Heart left ventricle (tissue), 16 donors: ENCODE data around the gene PCGF3. TPM values are rescaled to one million over a fixed set of nuclear protein-coding genes. Genes with fewer than 3 reads are reported as not detected.
"Not testable (repeated sequence)": the region's sequence is repeated elsewhere in the genome, so short reads cannot be mapped to it uniquely, and the experiment has no call there.

Source experiments
- ATAC-seq, 4 donors: fragments of 200-7000 bp; cut with Tn5 transposase; one replicate each; pipeline ENCODE4 v1.9.1; 2020 to 2022; ENCODE audit warnings: moderate library complexity in 4 of 4, mild to moderate bottlenecking in 3 of 4, moderate number of reproducible peaks in 1 of 4
- DNase-seq, 5 donors: peaks; one replicate each; pipeline ENCODE4 v3.0.0-alpha.2; 2020
- H3K27ac ChIP-seq, 12 donors: fragments of 200-600 bp; sonication (generic) in 4 of 12; one replicate each; pipeline versions ENCODE4 v1.5.0 to v1.8.0; 2016 to 2022; ENCODE audit warnings: mild to moderate bottlenecking in 2 of 12
- H3K27me3 ChIP-seq, 9 donors: fragments of 200-600 bp; sonication (generic) in 2 of 9; one replicate each; pipeline versions ENCODE4 v1.5.1 to v1.8.0; 2016 to 2022; ENCODE audit warnings: mild to moderate bottlenecking in 3 of 9
- H3K36me3 ChIP-seq, 9 donors: fragments of 200-600 bp; sonication (generic) in 2 of 9; one replicate each; pipeline versions ENCODE4 v1.5.0 to v1.8.0; 2018 to 2022; ENCODE audit warnings: mild to moderate bottlenecking in 2 of 9
- H3K4me1 ChIP-seq, 12 donors: fragments of 200-600 bp; sonication (generic) in 4 of 12; one replicate each; pipeline versions ENCODE4 v1.5.0 to v1.8.0; 2016 to 2022; ENCODE audit warnings: mild to moderate bottlenecking in 3 of 12
- H3K4me3 ChIP-seq, 12 donors: fragments of 200-600 bp; sonication (generic) in 4 of 12; one replicate each; pipeline versions ENCODE4 v1.5.0 to v1.8.0; 2017 to 2022; ENCODE audit warnings: mild to moderate bottlenecking in 9 of 12, moderate library complexity in 4 of 12
- H3K9me3 ChIP-seq, 12 donors: fragments of 200-600 bp; sonication (generic) in 4 of 12; one replicate each; pipeline versions ENCODE4 v1.5.0 to v1.8.0; 2016 to 2022; ENCODE audit warnings: mild to moderate bottlenecking in 1 of 12
- POLR2A ChIP-seq, 2 donors: fragments of 450-650 bp; IDR thresholded peaks; one replicate each; pipeline ENCODE4 v1.6.1; 2017; ENCODE audit warnings: antibody characterized with exemption in 2 of 2, mild to moderate bottlenecking in 2 of 2, moderate library complexity in 2 of 2
- WGBS, 4 donors: extraction: QIAGEN DNeasy Blood & Tissue Kit in 2 of 4; methylation state at CpG; one replicate each; pipeline versions ENCODE4 v1.1.5 to v1.1.7; 2013 to 2018; 5-methylcytosine and 5-hydroxymethylcytosine counted together
- intact Hi-C, 10 donors: fragments of 100-400 bp; cut with DNase I; formaldehyde crosslinking; loops; one replicate each; pipeline versions ENCODE4 v1.11.1 to v1.14.2; 2022
- polyA plus RNA-seq, 2 donors: library from polyadenylated mRNA; stranded (reverse); fragments of 200-250 nt; gene quantifications; one replicate each; pipeline ENCODE4 v1.2.3, GENCODE V29; 2013
- total RNA-seq, 9 donors: library from RNA; depleted of rRNA in 2 of 9; stranded (reverse); fragments of >200 nt in 2 of 9; fragmentation: NEBNext Ultra II Directional in 3 of 9; extraction: Animal tissue kit (Norgen Biotek cat#: 25700) in 3 of 9; gene quantifications; one replicate each; pipeline versions ENCODE4 v1.1.0 to v1.2.4, GENCODE V29; 2016 to 2023
- TF ChIP-seq, protein P1 (sequence below), 12 donors: fragments of 200-600 bp; sonication (generic) in 4 of 12; IDR thresholded peaks; one replicate each; pipeline versions ENCODE4 v1.5.0 to v1.8.0; 2018 to 2022; ENCODE audit warnings: antibody characterized with exemption in 12 of 12, mild to moderate bottlenecking in 5 of 12
- donor health status: ischemic (EF 13 %, LVEDD 7.1; RV severe dilation, severe dysfunction).
- donor health status: healthy with polysubstance abuse.
- donor health status: DM: no; HTN: yes; CAD: no.
- donor health status: DM: no; HTN: no; CAD: no.
- donor health status: ischemic (EF 25% LVEDD 6.9; RV normal size, moderate dysfunction).
- donor health status: ischemic (EF 25% LVEDD 5.7; RV mildly dilated, moderate dysfunction).
- donor health status: healthy.
- donor health status: DM: yes; HTN: yes; CAD: no.
- donor health status: ischemic (EF 35%, LVEDD 5.7; RV mildly dilated, moderate dysfunction).
- donor health status: nonischemic (EF 11% LVEDD 7.7; RV severe dilation, severe dysfunction).
- donor health status: DM: yes; HTN: yes; CAD: no.
- donor health status: PGD.
- donor health status: ischemic (EF 29% LVEDD 5.4; RV normal size, mild dysfunction).
- donor health status: nonischemic (EF 23%, LVEDD 6.1; RV moderate dilation, normal function).

PCGF3 gene
- total and polyA plus RNA-seq, 11 donors: 16.2 to 45.7 (median 22.5) TPM

DNA sequence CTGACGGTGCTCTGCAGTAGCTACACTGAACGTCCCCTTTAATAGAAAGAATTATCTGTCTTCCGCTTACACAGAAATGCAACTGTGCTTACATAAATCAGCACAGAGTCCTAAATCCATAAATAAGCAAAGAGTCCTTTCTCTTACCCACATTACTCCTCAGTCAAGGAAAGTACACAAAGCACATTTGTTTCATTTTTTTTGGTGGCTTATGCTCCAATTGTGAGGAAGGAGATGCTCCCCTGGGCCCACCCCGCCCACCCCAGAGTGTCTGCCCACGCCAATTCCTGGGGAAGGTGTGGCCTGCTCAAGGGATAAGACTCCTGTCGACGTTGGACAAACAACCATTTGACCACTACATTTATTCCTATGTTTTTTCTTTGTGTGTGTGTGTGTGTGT lies 66.5 kb downstream of the PCGF3 start:
- H3K4me1 ChIP-seq: peaks cover 0 to 64% (median 29%) of the 10 kb centered on the region in 12 donors
- H3K27me3 ChIP-seq: no peaks in the 10 kb centered on the region
- H3K4me3 ChIP-seq: no peak overlapping the region
- no peaks in the 10 kb centered on the region for H3K9me3 ChIP-seq
- ATAC-seq (peak; percentile 42 to 68 (median 44)), DNase-seq (peak in 2 of 5 donors; percentile 24 to 26)
- H3K36me3 ChIP-seq: peaks cover 0 to 81% (median 52%) of the 10 kb centered on the region in 9 donors
- TF ChIP-seq, protein P1, sequence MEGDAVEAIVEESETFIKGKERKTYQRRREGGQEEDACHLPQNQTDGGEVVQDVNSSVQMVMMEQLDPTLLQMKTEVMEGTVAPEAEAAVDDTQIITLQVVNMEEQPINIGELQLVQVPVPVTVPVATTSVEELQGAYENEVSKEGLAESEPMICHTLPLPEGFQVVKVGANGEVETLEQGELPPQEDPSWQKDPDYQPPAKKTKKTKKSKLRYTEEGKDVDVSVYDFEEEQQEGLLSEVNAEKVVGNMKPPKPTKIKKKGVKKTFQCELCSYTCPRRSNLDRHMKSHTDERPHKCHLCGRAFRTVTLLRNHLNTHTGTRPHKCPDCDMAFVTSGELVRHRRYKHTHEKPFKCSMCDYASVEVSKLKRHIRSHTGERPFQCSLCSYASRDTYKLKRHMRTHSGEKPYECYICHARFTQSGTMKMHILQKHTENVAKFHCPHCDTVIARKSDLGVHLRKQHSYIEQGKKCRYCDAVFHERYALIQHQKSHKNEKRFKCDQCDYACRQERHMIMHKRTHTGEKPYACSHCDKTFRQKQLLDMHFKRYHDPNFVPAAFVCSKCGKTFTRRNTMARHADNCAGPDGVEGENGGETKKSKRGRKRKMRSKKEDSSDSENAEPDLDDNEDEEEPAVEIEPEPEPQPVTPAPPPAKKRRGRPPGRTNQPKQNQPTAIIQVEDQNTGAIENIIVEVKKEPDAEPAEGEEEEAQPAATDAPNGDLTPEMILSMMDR (IDR thresholded peaks at IDR 0.05): no peak
- no peak for TF ChIP-seq POLR2A (IDR thresholded peaks at IDR 0.05)
- H3K27ac ChIP-seq: peak overlapping the region in 9 of 12 donors; percentile 17 to 60 (median 53)
- intact Hi-C loops: no loop called here
- 23 to 39% (median 32%) methylated on average over 7 of the region's 7 CpGs for WGBS, 4 donors

DNA sequence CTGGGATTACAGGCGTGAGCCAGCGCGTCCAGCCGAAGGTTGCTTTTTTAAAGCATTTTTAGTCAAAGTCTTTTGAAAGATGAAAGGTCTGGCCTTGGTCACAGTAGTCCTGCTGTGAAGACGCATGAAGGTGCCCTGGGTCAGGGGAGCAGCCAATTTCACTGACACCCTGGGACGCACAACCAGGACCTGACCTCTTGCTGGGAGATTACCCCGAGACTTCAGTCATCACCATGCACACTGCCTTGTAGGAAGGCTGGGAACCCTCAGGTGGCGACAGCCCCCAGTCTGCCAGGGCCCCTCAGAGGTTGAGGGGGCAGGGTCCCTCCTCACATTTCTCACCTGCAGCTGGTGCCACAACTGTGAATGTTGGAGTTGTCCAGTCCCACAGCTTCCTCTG lies 67.1 kb downstream of the PCGF3 start:
- Histone ChIP-seq H3K36me3 (peaks cover 0 to 81% (median 52%) of the 10 kb centered on the region in 9 donors), H3K27ac (peak overlapping the region in 10 of 12 donors; percentile 16 to 70 (median 48)), H3K27me3 (no peaks in the 10 kb centered on the region), H3K9me3 (no peaks in the 10 kb centered on the region), H3K4me3 (no peak overlapping the region), H3K4me1 (peaks cover 0 to 63% (median 32%) of the 10 kb centered on the region in 12 donors)
- DNase-seq (peak in 2 of 5 donors; percentile 12 to 30), ATAC-seq (peak in 3 of 4 donors; percentile 7 to 22 (median 9))
- WGBS, 4 donors: 82 to 89% (median 84%) methylated on average over 6 to 8 of the region's 8 CpGs
- TF ChIP-seq POLR2A (IDR thresholded peaks at IDR 0.05): no peak
- TF ChIP-seq, protein P1 (IDR thresholded peaks at IDR 0.05): no peak
- intact Hi-C loops: no loop called here

DNA sequence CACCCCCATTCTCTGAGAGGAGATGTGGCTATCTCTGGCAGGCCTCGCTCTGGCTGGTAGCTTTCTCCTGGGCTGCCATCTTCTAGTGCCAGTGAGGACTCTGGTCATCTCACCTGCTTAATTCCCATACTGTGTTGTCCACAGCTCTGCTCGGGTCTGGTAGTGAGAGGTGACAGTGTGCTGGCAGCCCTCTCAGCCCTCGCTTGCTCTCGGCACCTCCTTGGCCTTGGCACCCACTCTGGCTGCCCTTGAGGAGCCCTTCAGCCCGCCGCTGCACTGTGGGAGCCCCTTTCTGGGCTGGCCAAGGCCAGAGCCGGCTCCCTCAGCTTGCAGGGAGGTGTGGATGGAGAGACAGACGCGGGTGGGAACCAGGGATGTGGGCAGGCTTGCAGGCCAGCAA lies 67.6 kb downstream of the PCGF3 start:
- Histone ChIP-seq H3K4me1 (peaks cover 0 to 67% (median 32%) of the 10 kb centered on the region in 12 donors), H3K4me3 (no peak overlapping the region), H3K36me3 (peaks cover 0 to 81% (median 52%) of the 10 kb centered on the region in 9 donors), H3K9me3 (no peaks in the 10 kb centered on the region), H3K27ac (peak overlapping the region in 9 of 12 donors; percentile 34 to 70 (median 49)), H3K27me3 (no peaks in the 10 kb centered on the region)
- intact Hi-C loops: no loop called here
- 41 to 52% (median 47%) methylated on average over 8 to 9 of the region's 9 CpGs for WGBS, 4 donors
- ATAC-seq: peak in 3 of 4 donors; percentile 32 to 59 (median 58)
- peak in 3 of 5 donors; percentile 60 to 74 (median 64) for DNase-seq
- TF ChIP-seq POLR2A (IDR thresholded peaks at IDR 0.05): no peak
- TF ChIP-seq, protein P1 (IDR thresholded peaks at IDR 0.05): no peak

DNA sequence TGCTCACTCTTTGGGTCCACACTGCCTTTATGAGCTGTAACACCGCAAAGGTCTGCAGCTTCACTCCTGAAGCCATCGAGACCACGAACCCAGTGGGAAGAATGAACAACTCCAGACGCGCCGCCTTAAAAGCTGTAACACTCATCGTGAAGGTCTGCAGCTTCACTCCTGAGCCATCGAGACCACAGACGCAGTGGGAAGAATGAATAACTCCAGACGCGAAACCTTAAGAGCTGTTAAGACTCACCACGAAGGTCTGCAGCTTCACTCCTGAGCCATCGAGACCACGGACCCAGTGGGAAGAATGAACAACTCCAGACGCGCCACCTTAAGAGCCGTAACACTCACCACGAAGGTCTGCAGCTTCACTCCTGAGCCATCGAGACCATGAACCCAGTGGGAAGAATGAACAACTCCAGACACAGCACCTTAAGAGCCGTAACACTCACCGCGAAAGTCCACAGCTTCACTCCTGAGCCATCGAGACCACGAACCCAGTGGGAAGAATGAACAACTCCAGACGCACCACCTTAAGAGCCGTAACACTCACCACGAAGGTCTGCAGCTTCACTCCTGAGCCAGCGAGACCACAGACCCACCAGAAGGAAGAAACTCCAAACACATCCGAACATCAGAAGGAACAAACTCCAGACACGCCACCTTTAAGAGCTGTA lies 68.9 kb downstream of the PCGF3 start:
- H3K27ac ChIP-seq, intact Hi-C loops, H3K9me3 ChIP-seq, H3K27me3 ChIP-seq, H3K4me3 ChIP-seq, ATAC-seq: not testable (repeated sequence)
- peaks cover 0 to 81% (median 52%) of the 10 kb centered on the region in 9 donors for H3K36me3 ChIP-seq
- DNase-seq: peak in 2 of 5 donors; percentile 5 to 38
- H3K4me1 ChIP-seq: peaks cover 0 to 72% (median 38%) of the 10 kb centered on the region in 12 donors
- WGBS, 4 donors: 88 to 96% (median 93%) methylated on average over 30 of the region's 30 CpGs

DNA sequence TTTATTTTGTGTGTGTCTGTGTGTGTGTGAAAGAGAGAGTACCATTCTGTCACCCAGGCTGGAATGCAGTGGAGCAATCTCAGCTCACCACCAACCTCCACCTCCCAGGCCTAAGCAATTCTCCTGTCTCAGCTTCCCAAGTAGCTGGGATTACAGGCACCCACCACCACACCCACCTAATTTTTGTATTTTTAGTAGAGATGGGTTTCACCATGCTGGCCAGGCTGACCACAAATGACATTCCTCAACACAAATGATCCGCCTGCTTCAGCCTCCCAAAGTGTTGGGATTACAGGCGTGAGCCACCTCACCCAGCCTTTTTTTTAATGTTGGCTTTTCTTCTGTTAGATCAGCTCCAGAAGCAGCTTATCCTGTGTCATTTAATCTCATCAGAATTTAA lies 69.9 kb downstream of the PCGF3 start:
- H3K36me3 ChIP-seq: peaks cover 0 to 80% (median 51%) of the 10 kb centered on the region in 9 donors
- H3K27ac ChIP-seq, intact Hi-C loops, H3K27me3 ChIP-seq, H3K9me3 ChIP-seq, H3K4me3 ChIP-seq, ATAC-seq: not testable (repeated sequence)
- DNase-seq: peak in 2 of 5 donors; percentile 1 to 13
- WGBS, 4 donors: 92 to 100% (median 99%) methylated on average over 2 of the region's 2 CpGs
- peaks cover 0 to 82% (median 47%) of the 10 kb centered on the region in 12 donors for H3K4me1 ChIP-seq
